Measurements from ENCODE around the gene ZBTB7C.

ZBTB7C gene

GRCh38 chr18:48216639-48217257 lies 192.4 kb downstream of the ZBTB7C start:
- DNase-seq (ENCODE audit: low read depth), result no peak

- DNase-seq (ENCODE audit: low read depth), result no peak
These were observed 193.1 kb downstream of the ZBTB7C start for GRCh38 chr18:48215876-48216638.

GRCh38 chr18:48213791-48214190 lies 195.4 kb downstream of the ZBTB7C start:
- no peak for DNase-seq (ENCODE audit: low read depth)

GRCh38 chr18:48208432-48209140 lies 200.6 kb downstream of the ZBTB7C start:
- no peak for DNase-seq (ENCODE audit: low read depth)

GRCh38 chr18:48207733-48208132 lies 201.4 kb downstream of the ZBTB7C start:
- no peak for DNase-seq (ENCODE audit: low read depth)

GRCh38 chr18:48206887-48207286 lies 202.3 kb downstream of the ZBTB7C start:
- DNase-seq (ENCODE audit: low read depth), result no peak

- no peak for DNase-seq (ENCODE audit: low read depth)
These were observed 205.1 kb downstream of the ZBTB7C start for GRCh38 chr18:48203961-48204666.

GRCh38 chr18:48203288-48203945 lies 205.8 kb downstream of the ZBTB7C start:
- no peak for DNase-seq (ENCODE audit: low read depth)

- DNase-seq (ENCODE audit: low read depth), result no peak
These were observed 206.6 kb downstream of the ZBTB7C start for GRCh38 chr18:48202350-48203260.

- DNase-seq (ENCODE audit: low read depth), result no peak
These were observed 207.2 kb downstream of the ZBTB7C start for GRCh38 chr18:48202006-48202348.

- DNase-seq (ENCODE audit: low read depth), result no peak
These were observed 207.7 kb downstream of the ZBTB7C start for GRCh38 chr18:48201337-48202005.

- DNase-seq (ENCODE audit: low read depth), result no peak
These were observed 208.4 kb downstream of the ZBTB7C start for GRCh38 chr18:48200631-48201336.

- no peak for DNase-seq (ENCODE audit: low read depth)
These were observed 209.8 kb downstream of the ZBTB7C start for GRCh38 chr18:48199399-48199798.

GRCh38 chr18:48197819-48198218 lies 211.4 kb downstream of the ZBTB7C start:
- DNase-seq (ENCODE audit: low read depth), result no peak

GRCh38 chr18:48195787-48196186 lies 213.4 kb downstream of the ZBTB7C start:
- DNase-seq (ENCODE audit: low read depth), result no peak

- no peak for DNase-seq (ENCODE audit: low read depth)
These were observed 214.5 kb downstream of the ZBTB7C start for GRCh38 chr18:48194591-48195181.

- DNase-seq (ENCODE audit: low read depth), result no peak
These were observed 215.4 kb downstream of the ZBTB7C start for GRCh38 chr18:48193521-48194492.

GRCh38 chr18:48192542-48192941 lies 216.6 kb downstream of the ZBTB7C start:
- DNase-seq (ENCODE audit: low read depth), result no peak

Data from activated T-cell treated with anti-CD3 and anti-CD28 coated beads for 1 hour (primary cell).